Sigmoid colon (tissue), 4 donors: ENCODE measurements around the gene FAM117A.

ENCODE experiments used
- CTCF ChIP-seq, 4 experiments: fragments of 450-650 bp in 3 of 4; fragments of 200-600 bp in 1 of 4; IDR thresholded peaks; one replicate each; pipeline ENCODE4 v1.5.1; 2016 to 2019; ENCODE audit warnings: antibody characterized with exemption in 4 of 4, mild to moderate bottlenecking in 3 of 4, moderate library complexity in 2 of 4
- EP300 ChIP-seq, 4 donors: sonication (generic); formaldehyde crosslinking; IDR thresholded peaks; one replicate each; pipeline ENCODE4 v1.6.1; 2017; ENCODE audit warnings: antibody characterized with exemption in 4 of 4
- POLR2A ChIP-seq, 2 donors: fragments of 450-650 bp; IDR thresholded peaks; one replicate each; pipeline ENCODE4 v1.6.1; 2016; ENCODE audit warnings: antibody characterized with exemption in 2 of 2, mild to moderate bottlenecking in 2 of 2, moderate library complexity in 2 of 2
- POLR2AphosphoS5 ChIP-seq, 4 donors: sonication (generic); formaldehyde crosslinking; IDR thresholded peaks; one replicate each; pipeline ENCODE4 v1.6.1; 2017; ENCODE audit warnings: antibody characterized with exemption in 4 of 4

DNA sequence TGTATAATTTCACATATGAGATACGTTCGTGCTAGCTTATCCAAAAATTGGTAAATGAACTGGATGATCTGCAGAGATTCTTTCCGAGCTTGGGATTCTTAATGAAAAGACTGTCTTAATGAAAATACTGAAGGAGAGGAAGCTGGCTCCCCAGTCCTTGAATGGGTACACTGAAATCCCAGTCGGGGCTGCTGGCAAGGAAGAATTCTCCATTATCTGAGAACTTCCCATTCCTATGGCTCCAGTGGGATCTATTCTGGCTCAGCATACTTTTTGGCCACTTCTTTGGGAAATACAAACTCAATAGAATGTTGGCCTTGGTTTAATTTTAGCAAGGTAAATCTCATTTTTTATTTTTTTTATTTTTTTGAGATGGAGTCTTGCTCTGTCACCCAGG is 32.5 kb downstream of the FAM117A start:
- no peak for TF ChIP-seq POLR2A (IDR thresholded peaks at IDR 0.05)
- no peak for TF ChIP-seq CTCF (IDR thresholded peaks at IDR 0.05)
- no peak for TF ChIP-seq POLR2AphosphoS5 (IDR thresholded peaks at IDR 0.05)
- no peak for TF ChIP-seq EP300 (IDR thresholded peaks at IDR 0.05)
